DMS153 treated with DMSO at 0.1 percent for 48 hours (cell line): Measurements from ENCODE around the gene CCDC187.

ENCODE experiments used
- DNase-seq: peaks from one replicate; lab custom pipeline; 2025; ENCODE audit not compliant: unreplicated experiment; lab: John Stamatoyannopoulos, UW

CCDC187 gene

GRCh38 chr9:136339958-136340310, 36.0 kb upstream of the CCDC187 start:
- no peak for DNase-seq

GRCh38 chr9:136339173-136339957, 35.5 kb upstream of the CCDC187 start:
- peak; percentile 40 for DNase-seq

- no peak for DNase-seq
These were observed 34.6 kb upstream of the CCDC187 start for GRCh38 chr9:136338511-136338910.

- DNase-seq, result no peak
These were observed 33.8 kb upstream of the CCDC187 start for GRCh38 chr9:136337416-136338395.

- no peak for DNase-seq
These were observed 33.0 kb upstream of the CCDC187 start for GRCh38 chr9:136336881-136337280.

GRCh38 chr9:136336156-136336870, 32.4 kb upstream of the CCDC187 start:
- no peak for DNase-seq

GRCh38 chr9:136335296-136336155, 31.6 kb upstream of the CCDC187 start:
- no peak for DNase-seq

GRCh38 chr9:136334541-136334940, 30.6 kb upstream of the CCDC187 start:
- DNase-seq, result no peak

GRCh38 chr9:136333486-136333885, 29.6 kb upstream of the CCDC187 start:
- DNase-seq, result no peak

- no peak for DNase-seq
These were observed 29.2 kb upstream of the CCDC187 start for GRCh38 chr9:136333045-136333444.

- no peak for DNase-seq
These were observed 28.6 kb upstream of the CCDC187 start for GRCh38 chr9:136332482-136332983.

- DNase-seq, result no peak
These were observed 27.9 kb upstream of the CCDC187 start for GRCh38 chr9:136331556-136332481.

- no peak for DNase-seq
These were observed 27.1 kb upstream of the CCDC187 start for GRCh38 chr9:136331030-136331429.

- DNase-seq, result no peak
These were observed 26.6 kb upstream of the CCDC187 start for GRCh38 chr9:136330406-136330990.

GRCh38 chr9:136329636-136330405, 25.9 kb upstream of the CCDC187 start:
- no peak for DNase-seq

- DNase-seq, result no peak
These were observed 25.3 kb upstream of the CCDC187 start for GRCh38 chr9:136329211-136329627.

- no peak for DNase-seq
These were observed 24.7 kb upstream of the CCDC187 start for GRCh38 chr9:136328622-136329041.
